GM18520 (cell line): ENCODE data around the gene FRMD6.
"Not testable (repeated sequence)": the region's sequence is repeated elsewhere in the genome, so short reads cannot be mapped to it uniquely, and the experiment has no call there.

ENCODE experiments used
- ATAC-seq: cut with Tn5 transposase; IDR thresholded peaks from one replicate; pipeline ENCODE4 v1.9.1; 2021; ENCODE audit not compliant: unreplicated experiment

Gene FRMD6

GRCh38 chr14:51766586-51766985 is 114.9 kb downstream of the FRMD6 start:
- ATAC-seq = not testable (repeated sequence)

GRCh38 chr14:51769261-51769660 is 117.6 kb downstream of the FRMD6 start:
- not testable (repeated sequence) for ATAC-seq

GRCh38 chr14:51774209-51774608 is 122.5 kb downstream of the FRMD6 start:
- no peak for ATAC-seq

- no peak for ATAC-seq
Observed at GRCh38 chr14:51776102-51776894, 124.6 kb downstream of the FRMD6 start.

GRCh38 chr14:51780006-51780692 is 128.4 kb downstream of the FRMD6 start:
- no peak for ATAC-seq
